Neuron (in vitro differentiated cells): Measurements from ENCODE around the gene EML1.

Source experiments
- H2AFZ ChIP-seq: one replicate; pipeline ENCODE4 v1.6.1; 2013; ENCODE audit warnings: low read depth, mild to moderate bottlenecking, inconsistent platforms, low read length, moderate library complexity
- H3K27me3 ChIP-seq: one replicate; pipeline ENCODE4 v1.6.1; 2013; ENCODE audit warnings: low read length; ENCODE audit not compliant: insufficient read depth
- H3K36me3 ChIP-seq: one replicate; pipeline ENCODE4 v1.6.1; 2013; ENCODE audit warnings: low read length; ENCODE audit not compliant: insufficient read depth
- H3K4me1 ChIP-seq: one replicate; pipeline ENCODE4 v1.6.1; 2013; ENCODE audit warnings: low read length; ENCODE audit not compliant: insufficient read depth
- H3K4me3 ChIP-seq: 2 replicates; pipeline ENCODE4 v1.5.1; 2013; ENCODE audit warnings: mild to moderate bottlenecking, low read length, moderate library complexity
- H3K9me3 ChIP-seq: one replicate; pipeline ENCODE4 v1.6.1; 2013; ENCODE audit warnings: low read length

EML1 gene

GRCh38 chr14:99871771-99872170, 78.6 kb downstream of the EML1 start:
- no peaks in the 10 kb centered on the region for H3K27me3 ChIP-seq
- peaks cover 4% of the 10 kb centered on the region for H3K9me3 ChIP-seq
- peaks cover 3% of the 10 kb centered on the region for H3K36me3 ChIP-seq
- H2AFZ ChIP-seq, result no peak overlapping the region
- no peak overlapping the region for H3K4me3 ChIP-seq
- H3K4me1 ChIP-seq, result peaks cover 28% of the 10 kb centered on the region

GRCh38 chr14:99872786-99873440, 79.7 kb downstream of the EML1 start:
- Histone ChIP-seq H2AFZ (no peak overlapping the region), H3K4me3 (no peak overlapping the region), H3K36me3 (no peaks in the 10 kb centered on the region), H3K4me1 (peaks cover 28% of the 10 kb centered on the region), H3K27me3 (no peaks in the 10 kb centered on the region), H3K9me3 (peaks cover 2% of the 10 kb centered on the region)

DNA sequence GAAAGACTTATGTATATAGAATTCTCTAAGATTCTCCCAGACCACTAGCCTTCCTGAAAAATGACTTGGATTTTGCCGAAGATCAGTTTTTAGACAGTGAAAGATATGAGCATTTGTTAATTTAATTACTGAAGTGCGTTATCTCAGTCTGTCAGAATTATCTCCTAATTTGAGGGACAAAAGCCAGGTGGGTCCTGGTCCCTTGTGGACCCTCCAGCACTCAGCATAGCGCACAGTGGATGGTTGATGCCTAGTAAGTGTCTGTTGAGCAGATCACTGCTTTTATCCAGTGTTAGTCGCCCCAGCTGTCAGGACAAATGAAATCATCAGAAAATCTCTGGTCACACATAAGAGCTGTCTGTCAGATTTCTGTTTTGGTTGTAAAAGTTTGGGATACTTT, 80.4 kb downstream of the EML1 start:
- Histone ChIP-seq H3K36me3 (peaks cover 4% of the 10 kb centered on the region), H2AFZ (no peak overlapping the region), H3K27me3 (no peaks in the 10 kb centered on the region), H3K9me3 (peaks cover 2% of the 10 kb centered on the region), H3K4me1 (peaks cover 28% of the 10 kb centered on the region), H3K4me3 (no peak overlapping the region)

DNA sequence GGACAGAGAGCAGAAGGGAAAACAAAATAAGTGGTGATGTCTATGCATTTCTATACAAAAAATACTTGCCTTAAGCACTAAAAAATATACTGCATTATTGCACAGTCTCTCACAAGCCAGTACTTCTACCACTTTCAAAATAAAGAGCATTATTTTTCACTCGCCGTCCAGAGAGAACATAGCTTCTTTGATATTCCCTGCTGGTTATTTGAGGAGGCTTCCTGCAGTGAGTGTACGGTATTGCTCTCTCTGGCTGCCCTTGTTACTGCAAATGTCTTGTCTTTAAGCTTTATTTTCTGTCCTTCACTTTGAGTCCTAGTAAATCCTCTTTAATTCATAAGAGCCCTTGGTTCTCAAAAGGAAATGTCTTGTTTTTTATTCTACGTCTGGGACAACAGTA, 81.1 kb downstream of the EML1 start:
- no peak overlapping the region for H3K4me3 ChIP-seq
- peaks cover 28% of the 10 kb centered on the region for H3K4me1 ChIP-seq
- peaks cover 2% of the 10 kb centered on the region for H3K9me3 ChIP-seq
- H3K36me3 ChIP-seq, result peaks cover 8% of the 10 kb centered on the region
- no peaks in the 10 kb centered on the region for H3K27me3 ChIP-seq
- no peak overlapping the region for H2AFZ ChIP-seq

- Histone ChIP-seq H2AFZ (no peak overlapping the region), H3K4me1 (peaks cover 28% of the 10 kb centered on the region), H3K4me3 (no peak overlapping the region), H3K9me3 (no peaks in the 10 kb centered on the region), H3K36me3 (peaks cover 8% of the 10 kb centered on the region), H3K27me3 (no peaks in the 10 kb centered on the region)
Measured at GRCh38 chr14:99875421-99875820, 82.2 kb downstream of the EML1 start.

- H3K36me3 ChIP-seq, result peaks cover 8% of the 10 kb centered on the region
- H2AFZ ChIP-seq, result no peak overlapping the region
- H3K4me3 ChIP-seq, result no peak overlapping the region
- peaks cover 28% of the 10 kb centered on the region for H3K4me1 ChIP-seq
- H3K9me3 ChIP-seq, result no peaks in the 10 kb centered on the region
- no peaks in the 10 kb centered on the region for H3K27me3 ChIP-seq
Measured at GRCh38 chr14:99875836-99876235, 82.6 kb downstream of the EML1 start.

DNA sequence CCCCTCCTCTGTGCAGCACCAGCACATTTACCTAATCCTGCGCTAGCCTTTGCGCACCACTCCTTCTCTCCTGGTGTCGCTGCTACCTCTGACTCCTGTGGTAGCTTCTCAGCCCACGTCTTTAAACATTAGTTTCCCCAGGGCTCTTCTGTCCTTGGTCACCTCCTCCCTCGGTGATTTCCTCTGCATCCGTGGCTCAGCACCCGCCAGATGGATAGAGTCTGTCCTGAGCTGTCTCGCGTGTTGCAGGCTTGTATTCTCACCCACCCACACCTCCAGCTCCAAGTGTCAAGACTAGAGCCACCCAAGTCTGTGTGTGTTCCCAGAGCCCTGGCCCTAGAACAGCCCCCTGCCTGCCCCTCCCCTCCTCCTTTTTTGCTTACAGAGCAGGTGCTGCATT, 83.2 kb downstream of the EML1 start:
- no peak overlapping the region for H3K4me3 ChIP-seq
- no peaks in the 10 kb centered on the region for H3K9me3 ChIP-seq
- no peaks in the 10 kb centered on the region for H3K27me3 ChIP-seq
- peaks cover 28% of the 10 kb centered on the region for H3K4me1 ChIP-seq
- peaks cover 11% of the 10 kb centered on the region for H3K36me3 ChIP-seq
- H2AFZ ChIP-seq, result no peak overlapping the region

DNA sequence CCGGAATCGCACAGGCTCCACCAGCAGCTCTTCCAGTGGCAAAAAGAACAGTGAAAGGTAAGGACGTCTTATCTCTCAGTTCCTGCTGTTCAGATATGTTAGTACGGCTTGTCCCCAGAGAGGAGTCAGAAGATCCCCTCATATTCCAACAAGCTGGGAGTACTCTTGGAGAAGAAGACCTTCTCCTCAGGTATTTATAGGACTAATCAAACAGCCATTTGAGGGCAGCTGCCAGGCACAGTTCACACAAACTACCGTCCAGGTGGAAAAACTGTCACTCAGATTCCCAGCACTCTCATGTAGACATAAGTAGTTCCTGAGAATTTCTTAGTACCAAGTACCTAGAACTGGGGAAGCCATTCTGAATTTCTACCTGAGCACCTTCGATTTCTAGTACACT, 85.3 kb downstream of the EML1 start:
- H3K36me3 ChIP-seq, result peaks cover 11% of the 10 kb centered on the region
- no peaks in the 10 kb centered on the region for H3K9me3 ChIP-seq
- H3K4me1 ChIP-seq, result peaks cover 9% of the 10 kb centered on the region
- H3K27me3 ChIP-seq, result no peaks in the 10 kb centered on the region
- no peak overlapping the region for H2AFZ ChIP-seq
- H3K4me3 ChIP-seq, result no peak overlapping the region

DNA sequence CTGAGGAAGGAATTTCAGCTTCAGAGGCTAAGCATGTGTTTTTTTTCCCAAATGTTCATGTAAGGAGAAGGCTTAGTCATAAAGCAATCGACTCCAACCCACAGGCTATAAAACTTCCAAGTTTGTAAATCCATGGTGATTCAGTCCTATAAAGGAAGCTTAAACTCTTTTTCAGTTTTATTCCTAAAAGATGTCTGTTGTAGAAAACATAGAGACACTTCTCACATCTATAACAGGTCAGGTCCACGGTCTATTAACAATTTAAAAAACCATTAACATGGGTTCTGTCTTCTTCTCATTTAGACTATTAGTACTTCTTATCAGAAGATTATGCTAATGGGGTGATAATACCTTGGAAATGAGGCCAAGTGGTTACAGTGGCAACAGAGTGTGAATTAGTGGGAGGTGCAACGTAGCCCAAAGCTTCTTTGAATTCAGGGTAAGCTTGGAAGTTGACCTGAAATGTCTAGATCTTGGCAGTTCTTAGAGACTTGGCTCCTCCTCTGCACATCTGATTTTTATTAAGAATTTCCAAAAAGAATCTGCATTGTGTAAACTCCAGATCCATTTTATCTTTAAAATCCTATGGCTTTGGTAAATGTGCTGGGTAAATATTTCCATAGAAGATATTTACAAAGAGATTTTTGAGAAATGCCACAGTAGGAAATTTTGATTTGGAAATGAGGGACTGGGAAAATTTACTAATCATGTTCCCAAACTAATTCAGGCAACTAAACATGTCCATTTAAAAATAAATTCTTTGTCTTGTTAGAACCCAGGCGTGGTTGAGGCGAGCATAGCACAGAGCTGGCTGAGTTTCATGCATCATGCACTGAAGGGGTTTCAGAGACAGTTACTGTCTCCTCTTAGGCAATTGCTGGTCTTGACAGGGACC, 86.4 kb downstream of the EML1 start:
- Histone ChIP-seq H3K36me3 (peaks cover 11% of the 10 kb centered on the region), H3K4me1 (no peaks in the 10 kb centered on the region), H3K27me3 (no peaks in the 10 kb centered on the region), H2AFZ (no peak overlapping the region), H3K4me3 (no peak overlapping the region), H3K9me3 (no peaks in the 10 kb centered on the region)

GRCh38 chr14:99880651-99881420, 87.6 kb downstream of the EML1 start:
- Histone ChIP-seq H3K36me3 (peaks cover 11% of the 10 kb centered on the region), H3K27me3 (no peaks in the 10 kb centered on the region), H3K4me3 (no peak overlapping the region), H3K4me1 (no peaks in the 10 kb centered on the region), H3K9me3 (no peaks in the 10 kb centered on the region), H2AFZ (no peak overlapping the region)

DNA sequence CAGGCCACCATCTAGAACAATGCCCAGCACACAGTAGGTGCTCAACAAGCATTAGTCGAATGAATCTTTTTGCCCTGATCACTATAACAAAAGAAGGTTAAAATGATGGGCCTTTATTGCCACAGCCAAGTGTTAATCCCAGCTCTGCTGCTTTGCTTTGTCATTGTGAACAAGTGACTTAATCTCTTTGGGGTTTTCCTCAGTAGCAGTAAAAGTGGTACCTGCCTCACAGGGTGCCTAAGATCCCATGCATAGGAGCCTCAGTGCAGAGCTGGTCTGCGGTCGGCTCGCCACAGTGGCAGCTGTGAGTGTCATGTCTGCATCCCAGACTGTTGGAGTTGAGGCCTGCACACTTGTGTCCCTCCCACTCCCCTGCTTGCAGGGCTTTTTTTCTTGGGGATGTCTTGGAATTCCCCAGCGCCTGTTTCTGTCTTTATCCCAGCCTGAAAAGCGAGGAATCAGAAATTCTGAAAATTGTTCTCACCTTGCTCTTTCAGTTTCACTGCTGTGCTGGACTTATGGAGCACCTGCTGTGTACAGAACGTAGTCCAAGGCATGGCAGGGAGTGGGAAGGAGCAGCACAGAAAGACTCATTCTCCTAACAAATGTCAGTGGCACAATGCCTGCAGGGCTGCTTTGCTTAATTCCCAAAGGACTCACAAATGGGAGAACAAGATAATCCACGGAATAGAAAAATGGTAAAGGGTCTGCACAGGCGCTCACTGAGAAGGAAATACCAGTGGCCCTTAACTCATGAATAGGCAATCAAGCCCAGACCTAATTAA, 90.8 kb downstream of the EML1 start:
- Histone ChIP-seq H3K4me3 (no peak overlapping the region), H3K9me3 (no peaks in the 10 kb centered on the region), H2AFZ (no peak overlapping the region), H3K36me3 (peaks cover 3% of the 10 kb centered on the region), H3K27me3 (no peaks in the 10 kb centered on the region), H3K4me1 (peaks cover 6% of the 10 kb centered on the region)

- Histone ChIP-seq H3K27me3 (no peaks in the 10 kb centered on the region), H3K9me3 (no peaks in the 10 kb centered on the region), H3K4me1 (peaks cover 16% of the 10 kb centered on the region), H3K4me3 (no peak overlapping the region), H2AFZ (no peak overlapping the region), H3K36me3 (peaks cover 3% of the 10 kb centered on the region)
Measured at GRCh38 chr14:99884834-99885648, 91.8 kb downstream of the EML1 start.
